Colon (tissue), 2 donors: ENCODE measurements around the gene CCDC27.

ENCODE experiments used
- FAIRE-seq: peaks from 2 replicates; lab custom pipeline; 2012; peaks lifted over from hg19 to GRCh38; lab: Jason Lieb, UNC
- donor health status: control.
- donor health status: control.

The CCDC27 gene

GRCh38 chr1:3752400-3752945 lies at the start of gene CCDC27:
Gene CCDC27 (plus strand): TSS chr1:3752450. CDS start chr1:3752482, 32 bp downstream.
- no peak for FAIRE-seq

DNA sequence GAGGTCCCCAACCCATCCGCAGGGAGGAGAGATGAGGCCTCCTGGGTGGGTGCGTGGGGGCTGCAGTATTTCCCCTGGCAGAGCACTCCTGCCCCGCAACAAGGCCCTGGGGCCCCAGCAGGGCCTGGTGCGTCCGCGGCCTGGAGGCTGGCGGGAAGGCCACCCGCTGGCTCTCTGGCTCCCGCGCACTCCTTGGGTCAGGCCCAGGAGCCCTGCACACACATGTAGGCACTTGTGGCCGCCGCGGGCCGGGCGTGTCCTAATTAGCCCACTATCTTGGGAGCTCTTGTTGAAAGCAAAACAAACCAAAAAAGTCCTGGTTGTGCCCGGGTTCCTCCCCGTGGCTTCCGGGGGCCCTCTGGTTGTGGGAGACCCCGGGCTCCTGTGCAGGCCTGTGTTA lies 49.7 kb upstream of the CCDC27 start:
- FAIRE-seq = no peak

DNA sequence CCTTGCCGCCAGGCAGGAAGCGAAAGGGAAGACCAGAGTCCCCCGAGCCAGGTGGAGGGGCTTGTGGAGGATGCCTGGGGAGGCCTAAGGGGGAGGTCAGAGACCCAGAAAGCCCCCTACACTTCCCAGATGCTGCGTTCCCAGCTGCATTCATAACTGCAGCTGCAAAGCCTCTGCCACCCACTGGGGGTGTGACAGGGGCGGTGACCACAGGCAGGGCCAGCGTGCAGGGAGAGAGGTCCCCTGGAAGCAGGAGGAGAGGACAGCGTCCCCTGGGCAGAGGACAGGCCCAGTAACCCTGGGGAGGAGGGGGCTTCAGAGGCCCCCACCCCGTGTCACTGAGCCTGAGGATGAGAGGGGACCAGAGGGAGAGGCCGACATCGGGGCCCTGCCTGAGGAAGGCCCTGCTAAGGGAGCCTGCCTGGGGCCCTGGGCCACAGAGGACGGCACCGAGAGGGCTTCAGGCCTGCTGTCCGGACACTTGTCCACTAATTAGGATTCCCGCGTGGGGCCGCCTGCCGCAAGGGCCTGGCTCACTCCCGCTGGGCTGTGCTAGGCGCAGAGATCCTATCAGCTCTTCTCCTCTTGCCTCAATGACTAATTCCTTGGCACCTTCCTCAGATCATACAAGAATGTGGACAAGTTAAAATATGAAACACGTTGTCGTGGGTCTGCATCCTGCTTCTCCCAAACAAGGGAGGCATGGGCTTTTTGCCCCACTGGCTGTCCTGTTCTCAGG lies 49.1 kb upstream of the CCDC27 start:
- FAIRE-seq = no peak

- no peak for FAIRE-seq
These were observed 48.4 kb upstream of the CCDC27 start for GRCh38 chr1:3703786-3704371.

GRCh38 chr1:3705341-3705950 lies 46.8 kb upstream of the CCDC27 start:
- no peak for FAIRE-seq

- no peak for FAIRE-seq
These were observed 45.5 kb upstream of the CCDC27 start for GRCh38 chr1:3706651-3707297.

- no peak for FAIRE-seq
These were observed 44.8 kb upstream of the CCDC27 start for GRCh38 chr1:3707298-3707938.

DNA sequence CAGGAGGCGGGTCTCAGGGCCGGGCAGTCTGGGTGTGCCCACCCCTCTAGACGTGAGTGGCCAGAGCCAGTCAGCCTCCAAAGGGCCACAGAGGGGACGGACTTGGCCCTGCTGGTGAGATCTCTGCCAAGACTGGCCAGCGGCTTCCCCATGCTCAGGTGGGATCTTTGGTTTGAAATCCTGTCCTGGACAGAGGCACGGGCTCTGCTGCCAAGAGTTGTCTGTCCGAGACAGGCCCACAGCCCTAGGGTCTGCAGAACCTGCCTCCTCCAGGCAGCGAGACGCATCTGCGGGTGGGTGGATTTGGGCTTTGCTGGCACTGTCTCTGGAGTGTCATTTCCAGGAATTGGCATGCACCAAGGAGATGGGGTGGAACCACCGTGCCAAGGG lies 44.3 kb upstream of the CCDC27 start:
- FAIRE-seq = no peak

DNA sequence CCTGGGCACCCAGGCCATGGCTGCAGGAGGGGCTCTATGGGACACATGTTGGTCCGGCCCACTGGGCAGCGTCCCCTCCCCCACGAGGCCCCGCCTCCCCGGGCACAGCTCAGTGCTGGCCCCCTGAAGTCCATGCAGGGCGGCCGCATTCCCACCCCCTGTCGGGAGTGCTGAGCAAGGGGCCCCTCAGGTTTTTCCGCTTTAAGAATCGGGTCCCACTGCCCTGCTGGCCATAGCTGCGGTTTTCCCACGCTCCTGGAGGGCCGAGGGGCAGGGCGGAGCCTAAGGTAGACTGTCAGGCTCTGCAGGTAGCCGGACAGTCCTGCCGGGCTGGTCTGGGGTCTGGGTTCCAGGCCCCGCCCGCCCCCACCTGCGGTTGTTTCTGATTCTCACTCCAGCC lies 43.5 kb upstream of the CCDC27 start:
- no peak for FAIRE-seq

DNA sequence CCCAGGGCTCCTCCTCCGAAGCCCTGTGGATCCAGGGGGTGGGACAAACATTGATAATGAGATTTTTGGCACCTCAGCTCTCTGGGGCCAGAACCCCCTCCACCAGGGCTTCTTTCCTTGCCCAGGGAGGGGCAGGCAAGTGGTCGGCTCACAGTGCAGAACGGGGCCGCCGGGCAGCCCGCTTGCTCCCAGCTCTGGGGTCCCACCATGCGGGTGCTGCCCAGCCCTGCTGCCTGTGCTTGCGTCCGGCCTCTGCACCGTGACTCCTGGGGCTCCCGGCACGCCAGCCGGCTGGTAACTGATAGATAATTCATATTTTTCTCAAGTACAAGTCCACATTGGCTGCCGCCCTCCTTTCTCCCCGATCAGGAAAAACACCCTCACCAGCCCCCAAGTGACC lies 42.0 kb upstream of the CCDC27 start:
- FAIRE-seq = no peak

- FAIRE-seq = no peak
These were observed 40.9 kb upstream of the CCDC27 start for GRCh38 chr1:3711381-3711779.

DNA sequence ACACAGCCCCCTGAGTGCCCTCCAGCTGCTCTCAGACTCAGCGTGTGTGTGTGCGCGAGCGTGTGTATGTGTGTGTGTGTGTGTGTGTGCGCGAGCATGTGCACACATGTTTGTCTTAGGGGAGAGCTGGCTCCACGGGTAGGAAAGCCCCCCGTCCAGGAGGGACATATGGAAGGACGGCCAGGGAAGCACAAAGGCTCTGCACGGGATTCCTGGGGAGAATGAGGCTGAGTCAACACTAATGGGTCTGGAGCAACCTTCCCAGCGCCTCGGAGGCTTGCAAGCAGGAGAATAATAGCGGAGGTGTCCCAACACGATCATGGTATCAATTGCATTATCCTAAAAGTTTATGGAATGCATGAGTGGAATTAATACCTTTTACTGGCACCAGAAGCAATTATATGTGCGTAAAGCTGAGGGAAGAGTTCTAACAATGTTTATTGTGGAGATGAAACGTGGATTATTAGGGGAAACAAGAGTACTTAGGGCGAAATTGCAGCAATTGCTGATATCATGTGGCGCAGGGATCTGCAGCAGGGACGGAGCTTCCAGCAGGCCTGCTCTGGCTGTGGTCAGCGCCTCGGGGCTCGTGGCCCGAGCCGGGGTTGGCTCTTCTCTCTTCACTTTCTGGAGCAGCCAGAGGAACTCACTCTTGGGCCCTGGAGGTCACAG lies 40.3 kb upstream of the CCDC27 start:
- FAIRE-seq = no peak

GRCh38 chr1:3712573-3713535 lies 39.4 kb upstream of the CCDC27 start:
- FAIRE-seq = no peak

DNA sequence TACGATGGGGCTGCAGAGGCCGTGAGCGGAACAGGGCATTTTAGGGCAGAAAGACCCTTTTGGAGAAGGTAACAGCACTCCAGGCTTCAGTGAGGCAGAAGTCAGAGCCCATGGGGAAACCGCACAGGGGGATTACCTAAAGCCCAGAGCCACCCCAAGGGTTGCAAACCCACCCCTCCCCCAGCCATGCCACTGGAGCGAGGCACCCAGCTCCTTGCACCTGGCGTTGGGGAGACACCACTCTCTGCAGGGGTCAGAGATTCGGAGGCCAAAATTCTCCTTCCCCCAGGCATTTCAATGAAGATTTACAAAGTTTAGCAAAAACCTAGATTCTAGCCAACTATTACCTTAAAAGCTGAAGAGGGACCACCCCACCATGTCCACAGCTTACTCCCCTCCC lies 38.4 kb upstream of the CCDC27 start:
- FAIRE-seq = no peak

GRCh38 chr1:3714284-3714741 lies 37.9 kb upstream of the CCDC27 start:
- FAIRE-seq = no peak

- FAIRE-seq = no peak
These were observed 37.4 kb upstream of the CCDC27 start for GRCh38 chr1:3714814-3715213.

GRCh38 chr1:3716351-3716750 lies 35.9 kb upstream of the CCDC27 start:
- no peak for FAIRE-seq

DNA sequence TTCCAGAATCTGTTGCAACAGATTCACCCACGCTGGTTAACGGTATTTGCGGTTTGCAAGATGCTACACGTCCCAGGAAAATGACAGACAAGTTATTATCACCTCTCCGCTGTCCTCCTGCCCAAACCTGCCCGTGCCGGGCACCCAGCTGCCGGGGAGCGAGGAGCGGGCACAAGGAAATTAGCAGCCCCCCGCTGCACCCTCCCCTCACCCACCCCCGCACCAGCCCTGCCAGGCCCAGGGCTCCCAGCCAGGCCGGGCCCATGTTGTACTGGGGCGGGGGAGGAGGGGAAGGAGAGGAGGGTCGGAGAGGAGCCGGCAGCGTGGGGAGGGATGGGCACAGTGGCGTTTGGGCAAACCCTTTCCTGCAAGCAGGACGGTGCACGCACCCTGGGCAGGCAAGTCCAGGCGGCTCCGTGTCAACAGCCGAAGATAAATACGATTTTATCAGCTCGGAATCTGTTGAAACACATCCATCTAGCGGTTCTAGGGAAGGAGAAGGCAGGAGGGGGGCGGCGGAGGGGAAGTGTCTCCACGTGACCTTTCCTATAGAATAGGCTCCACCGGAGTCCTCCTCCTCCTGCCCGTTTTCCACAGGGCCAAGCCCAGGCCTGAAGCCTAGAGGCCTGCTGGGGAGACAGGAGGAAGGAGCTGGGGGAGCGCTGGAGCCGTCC lies 35.1 kb upstream of the CCDC27 start:
- no peak for FAIRE-seq

- no peak for FAIRE-seq
These were observed 34.3 kb upstream of the CCDC27 start for GRCh38 chr1:3717715-3718601.
